ENCODE measurements around the gene TANC1.

Gene TANC1

DNA sequence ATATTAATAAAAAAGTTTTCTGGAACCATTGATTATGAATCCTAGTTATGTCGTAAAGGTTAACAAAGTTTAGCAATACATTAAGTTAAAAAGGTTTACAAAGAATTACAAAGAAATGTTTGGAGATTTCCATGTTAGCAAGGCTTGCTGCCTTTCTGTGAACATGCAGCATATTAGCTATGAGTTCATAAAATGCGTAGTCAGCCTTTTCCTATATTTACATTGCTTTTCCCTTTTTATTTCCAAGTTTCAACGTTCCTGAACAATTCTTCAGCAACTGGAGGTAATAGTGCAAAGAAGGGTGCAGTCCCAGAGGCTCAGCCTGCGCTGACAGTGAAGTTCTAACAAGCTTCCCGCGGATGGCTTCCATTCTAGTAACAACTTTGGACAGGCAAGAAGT lies 266.4 kb downstream of the TANC1 start:
- no peak for DNase-seq

DNA sequence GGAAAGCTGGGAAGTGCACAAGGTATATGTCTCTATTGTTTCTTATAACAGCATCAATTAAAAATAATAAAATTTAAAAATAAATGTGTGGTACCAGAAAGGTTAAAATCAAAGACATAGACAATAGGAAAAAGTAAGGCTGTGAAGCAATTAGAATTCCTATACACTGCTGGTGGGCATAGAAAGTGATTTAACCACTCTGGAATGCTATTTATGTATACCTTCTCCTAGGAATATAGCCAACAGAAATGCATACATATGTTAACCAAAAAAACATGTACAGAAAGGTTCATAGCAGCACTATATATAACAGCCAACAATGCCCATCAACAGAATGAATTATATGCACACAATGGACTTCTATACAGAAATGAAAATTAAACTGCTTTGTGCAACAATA lies 275.1 kb downstream of the TANC1 start:
- no peak for DNase-seq

- DNase-seq, result no peak
These were observed 278.0 kb downstream of the TANC1 start for GRCh38 chr2:159246325-159246988.

DNA sequence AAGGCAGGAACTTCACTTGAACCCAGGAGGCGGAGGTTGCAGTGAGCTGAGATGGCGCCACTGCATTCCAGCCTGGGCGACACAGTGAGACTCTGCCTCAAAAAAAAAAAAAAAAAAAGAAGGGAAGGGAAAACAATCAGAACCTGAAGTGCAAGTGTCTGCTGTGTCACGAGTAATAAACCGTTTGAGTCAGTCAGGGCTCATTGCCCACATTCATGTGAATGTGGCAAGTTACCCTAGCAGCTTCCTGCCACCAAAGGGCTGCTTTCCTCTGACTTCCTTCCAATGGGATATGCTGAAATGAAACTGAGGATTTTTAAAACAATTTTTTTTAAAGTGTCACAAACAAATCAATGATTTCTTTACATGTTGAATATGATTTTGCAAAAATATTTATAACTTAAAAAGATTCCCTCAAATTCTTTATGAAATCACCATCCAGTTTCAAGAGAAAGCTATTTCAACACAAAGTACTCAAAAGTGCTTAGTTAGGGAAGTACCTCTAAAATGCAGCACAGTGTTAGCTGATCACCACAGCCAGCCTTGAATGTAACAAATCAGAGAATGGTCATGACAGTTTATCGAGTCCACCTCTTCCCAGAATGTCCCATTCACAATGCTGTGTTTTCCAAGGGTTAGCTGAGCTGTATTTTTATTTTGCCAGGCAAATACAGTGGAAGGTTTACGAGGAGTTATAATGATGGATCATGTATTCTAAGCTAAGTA lies 281.7 kb downstream of the TANC1 start:
- no peak for DNase-seq

DNA sequence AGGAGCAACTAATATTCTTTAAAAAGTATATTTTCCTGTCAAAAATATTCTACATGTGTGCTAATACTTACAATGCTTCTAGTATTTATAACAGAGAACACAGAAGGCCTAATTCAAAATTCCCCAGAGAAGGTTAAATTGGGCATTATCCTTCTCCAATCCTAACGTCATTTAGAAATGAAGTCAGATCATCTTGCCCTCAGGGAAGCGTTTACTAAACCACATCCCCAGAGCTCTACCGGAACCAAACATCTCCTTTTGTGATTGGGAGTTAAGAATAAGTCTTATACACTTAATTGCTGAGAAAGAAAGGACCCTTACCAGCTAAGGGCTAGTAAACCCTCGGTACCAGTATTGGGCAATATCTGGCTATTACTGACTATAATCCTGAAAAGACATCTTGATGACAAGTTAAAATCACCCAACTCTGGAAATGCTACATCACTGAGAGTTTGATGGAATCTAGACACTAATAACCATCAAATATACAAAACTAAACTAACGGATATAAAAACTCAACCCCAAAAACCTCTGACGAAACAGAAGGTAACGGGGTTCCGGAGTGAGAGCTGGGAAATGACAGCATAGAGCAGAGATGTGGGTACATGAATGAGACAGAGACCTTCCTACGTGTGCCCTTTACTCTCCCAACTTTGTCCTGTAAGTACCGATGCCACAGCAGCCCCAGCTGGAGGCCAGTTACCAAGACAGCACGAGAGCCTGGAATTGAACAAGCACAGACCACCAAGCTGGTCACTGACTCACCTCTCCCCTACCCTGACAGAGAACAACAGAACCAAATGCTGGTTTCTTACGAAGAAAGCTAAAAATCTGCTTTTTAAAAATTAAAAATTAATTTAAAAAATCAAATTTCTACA lies 283.1 kb downstream of the TANC1 start:
- DNase-seq, result no peak

GRCh38 chr2:159252905-159253304 lies 284.5 kb downstream of the TANC1 start:
- DNase-seq, result no peak

DNA sequence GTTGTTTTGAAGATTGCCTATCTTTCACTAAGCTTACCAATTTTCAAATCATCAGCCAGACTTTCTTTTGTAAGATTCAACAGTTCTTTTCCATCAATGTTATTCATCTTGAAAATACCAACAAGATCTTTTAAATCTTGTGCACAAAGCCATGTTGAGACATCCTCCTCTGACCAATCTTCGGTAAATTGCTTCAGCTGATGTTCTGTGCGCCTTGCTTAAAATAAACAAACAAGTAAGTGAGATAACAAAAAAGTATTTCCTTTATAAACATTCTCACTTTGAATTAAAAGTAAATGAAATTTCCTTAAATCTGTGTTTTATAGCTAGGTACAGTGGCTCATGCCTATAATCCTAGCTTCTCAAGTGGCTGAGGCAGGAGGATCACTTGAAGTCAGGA lies 287.7 kb downstream of the TANC1 start:
- peak; percentile 21 for DNase-seq

- DNase-seq, result no peak
These were observed 293.8 kb downstream of the TANC1 start for GRCh38 chr2:159262226-159262625.

DNA sequence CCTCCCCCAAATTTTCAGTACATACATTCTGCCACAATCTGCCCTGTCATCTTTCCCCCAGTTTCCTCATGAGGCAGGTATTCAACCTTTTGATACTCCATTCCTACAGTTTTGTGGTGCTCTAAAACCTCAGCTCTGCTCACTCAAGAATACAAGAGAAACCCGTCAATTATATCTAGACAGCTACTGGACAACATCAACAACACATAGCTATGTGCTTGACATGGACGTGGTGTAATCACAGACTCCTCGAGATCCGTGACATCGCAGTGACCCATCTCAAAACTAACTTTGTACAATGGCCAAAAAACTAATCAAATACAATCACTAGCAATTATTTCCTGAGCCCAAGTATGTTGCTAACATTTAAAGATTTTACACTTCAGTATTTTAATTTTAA lies 294.5 kb downstream of the TANC1 start:
- no peak for DNase-seq

DNA sequence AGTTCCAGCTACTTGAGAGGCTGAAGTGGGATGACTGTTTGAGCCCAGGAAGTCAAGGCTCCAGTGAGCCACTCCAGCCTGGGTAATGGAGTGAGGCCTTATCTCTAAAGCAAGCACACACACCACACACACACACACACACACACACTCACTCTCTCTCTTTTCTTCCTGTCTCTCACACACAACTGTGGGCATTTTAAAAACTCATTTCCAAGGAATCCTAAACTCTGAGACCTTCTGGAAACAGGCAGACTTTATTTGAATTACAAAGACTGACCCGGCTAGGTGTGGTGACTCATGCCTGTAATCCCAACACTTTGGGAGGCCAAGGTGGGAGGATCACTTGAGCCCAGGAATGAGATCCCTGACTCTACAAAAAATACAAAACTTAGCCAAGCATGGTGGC lies 296.7 kb downstream of the TANC1 start:
- no peak for DNase-seq

GRCh38 chr2:159266554-159266953 lies 298.1 kb downstream of the TANC1 start:
- DNase-seq, result no peak

GRCh38 chr2:159267921-159268320 lies 299.5 kb downstream of the TANC1 start:
- no peak for DNase-seq

GRCh38 chr2:159270744-159271379 lies 302.4 kb downstream of the TANC1 start:
- no peak for DNase-seq

DNA sequence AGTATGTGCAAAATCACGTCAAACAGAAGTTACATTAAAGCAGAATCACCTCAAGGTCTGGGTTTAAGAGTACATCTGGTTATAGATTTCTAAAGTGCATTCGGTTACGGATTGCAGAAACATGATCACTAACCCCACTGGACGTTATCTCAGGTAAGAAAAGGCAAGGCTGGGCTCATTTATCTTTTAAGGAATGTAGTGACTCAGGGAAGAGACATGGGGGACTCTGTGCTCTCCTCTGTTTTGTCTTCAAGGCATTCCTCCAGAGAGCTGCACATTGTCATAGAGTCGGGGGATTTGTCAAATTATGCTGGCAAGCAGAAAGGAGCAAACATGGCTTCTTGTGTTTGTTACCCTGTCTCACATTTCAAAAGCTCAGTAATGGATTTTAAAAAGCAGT lies 303.7 kb downstream of the TANC1 start:
- no peak for DNase-seq

DNA sequence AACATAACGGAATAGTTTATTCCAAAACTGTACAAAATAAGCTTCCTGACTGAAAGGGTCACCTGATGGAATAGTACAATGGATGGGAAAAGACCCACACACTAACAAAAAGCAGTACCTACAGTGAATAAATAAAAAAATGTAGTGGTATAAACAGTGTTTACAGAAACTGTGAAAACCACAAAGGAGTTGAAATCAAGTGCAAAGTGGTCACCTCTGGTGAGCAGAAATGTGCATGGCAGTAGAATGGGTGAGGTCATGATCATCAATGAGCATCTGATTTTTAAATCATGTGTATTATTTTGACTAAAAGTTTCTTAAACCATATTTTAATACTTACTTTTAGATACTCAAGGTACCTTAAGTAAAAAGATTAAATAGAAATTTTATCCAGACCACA lies 306.7 kb downstream of the TANC1 start:
- DNase-seq, result no peak

DNA sequence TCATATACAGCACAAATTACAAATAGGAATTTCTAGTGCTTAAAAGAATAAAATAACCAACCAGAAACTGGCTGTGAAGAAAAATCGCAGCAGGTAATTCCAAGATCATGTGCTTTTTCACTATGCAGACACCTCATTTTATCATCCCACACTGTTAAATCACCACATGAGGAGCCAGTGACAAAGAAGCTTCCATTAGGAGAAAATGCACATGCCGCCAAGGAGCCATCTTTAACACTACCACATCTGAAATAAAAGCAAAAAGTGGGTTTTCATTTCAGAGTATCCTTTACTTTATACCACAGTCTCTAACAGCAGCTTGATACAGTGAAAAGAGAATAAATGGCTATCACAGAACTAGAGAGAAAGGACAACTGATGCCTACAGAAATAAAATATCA lies 311.3 kb downstream of the TANC1 start:
- no peak for DNase-seq

DNA sequence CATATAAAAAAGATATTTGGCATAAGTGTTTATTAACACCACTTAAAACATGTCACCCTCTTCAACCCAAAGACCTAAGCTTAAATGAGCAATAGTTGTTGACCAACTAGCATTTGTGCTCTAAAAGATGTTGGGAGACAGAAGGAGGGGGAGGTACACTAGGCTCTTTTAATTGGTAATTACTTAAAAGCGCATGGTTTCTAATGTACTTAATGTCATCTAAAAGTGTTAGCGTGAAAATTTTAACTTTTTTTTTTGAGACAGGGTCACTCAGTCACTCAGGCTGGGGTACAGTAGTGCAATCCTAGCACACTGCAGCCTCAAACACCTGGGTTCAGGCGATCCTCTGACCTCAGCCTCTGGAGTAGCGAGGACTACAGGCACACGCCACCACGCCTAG lies 312.6 kb downstream of the TANC1 start:
- no peak for DNase-seq
